IPS-18c (cell line): ENCODE results near the gene DHODH.
"Not testable (repeated sequence)": the region's sequence is repeated elsewhere in the genome, so short reads cannot be mapped to it uniquely, and the experiment has no call there.

Experiments used
- H3K4me3 ChIP-seq: 2 replicates; pipeline ENCODE4 v1.7.0; 2013; ENCODE audit warnings: low read depth, mild to moderate bottlenecking, low read length, moderate library complexity; ENCODE audit not compliant: insufficient read depth
- H3K9me3 ChIP-seq: one replicate; pipeline ENCODE4 v1.6.1; 2013; ENCODE audit warnings: mild to moderate bottlenecking, low read length, moderate library complexity; ENCODE audit not compliant: control insufficient read depth, insufficient read depth

DHODH gene

DNA sequence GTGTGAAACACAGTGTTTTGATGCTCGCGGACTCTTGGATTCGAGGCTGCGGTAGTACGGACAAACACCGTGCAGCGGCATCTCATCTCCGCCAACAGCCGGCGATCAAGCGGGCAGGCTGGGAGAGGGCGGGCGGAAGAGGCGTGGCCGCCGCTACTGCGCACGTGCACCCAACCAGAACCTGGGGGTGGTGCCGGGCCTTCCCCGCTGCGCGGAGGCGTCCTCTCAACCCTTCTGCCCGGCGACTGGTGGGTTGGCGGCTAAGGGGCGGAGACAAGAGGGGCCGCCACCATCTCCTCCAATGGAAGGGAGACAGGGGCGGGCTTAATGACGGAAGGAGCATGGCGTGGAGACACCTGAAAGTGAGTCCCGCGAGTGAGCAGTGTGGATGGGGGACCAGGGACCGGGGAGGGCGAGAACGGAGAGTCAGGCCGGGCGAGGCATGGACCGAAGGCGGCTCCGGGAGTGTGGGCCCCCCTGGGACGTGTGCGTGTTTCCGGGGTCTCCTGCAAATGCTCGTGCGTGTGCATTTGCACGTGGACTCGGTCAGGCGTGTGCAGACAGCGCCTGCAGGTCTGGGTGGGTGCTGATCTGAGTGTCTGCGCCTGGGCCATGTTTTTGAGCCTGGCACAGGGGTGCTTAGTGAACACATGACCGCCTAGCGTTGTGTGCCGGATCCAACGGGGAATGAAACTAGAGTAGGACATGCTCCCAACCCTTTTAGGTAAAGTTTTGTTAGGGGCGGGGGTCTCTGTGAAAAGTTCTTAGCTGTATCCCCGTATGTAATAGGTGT lies at the start of gene DHODH:
DHODH (plus strand) TSS at position 321 of the 793 bp plus-strand sequence; CDS start at position 342, 21 bp downstream.
- no peaks in the 10 kb centered on the region for H3K9me3 ChIP-seq
- H3K4me3 ChIP-seq, result peak within 1 kb of the TSS; percentile 97

DNA sequence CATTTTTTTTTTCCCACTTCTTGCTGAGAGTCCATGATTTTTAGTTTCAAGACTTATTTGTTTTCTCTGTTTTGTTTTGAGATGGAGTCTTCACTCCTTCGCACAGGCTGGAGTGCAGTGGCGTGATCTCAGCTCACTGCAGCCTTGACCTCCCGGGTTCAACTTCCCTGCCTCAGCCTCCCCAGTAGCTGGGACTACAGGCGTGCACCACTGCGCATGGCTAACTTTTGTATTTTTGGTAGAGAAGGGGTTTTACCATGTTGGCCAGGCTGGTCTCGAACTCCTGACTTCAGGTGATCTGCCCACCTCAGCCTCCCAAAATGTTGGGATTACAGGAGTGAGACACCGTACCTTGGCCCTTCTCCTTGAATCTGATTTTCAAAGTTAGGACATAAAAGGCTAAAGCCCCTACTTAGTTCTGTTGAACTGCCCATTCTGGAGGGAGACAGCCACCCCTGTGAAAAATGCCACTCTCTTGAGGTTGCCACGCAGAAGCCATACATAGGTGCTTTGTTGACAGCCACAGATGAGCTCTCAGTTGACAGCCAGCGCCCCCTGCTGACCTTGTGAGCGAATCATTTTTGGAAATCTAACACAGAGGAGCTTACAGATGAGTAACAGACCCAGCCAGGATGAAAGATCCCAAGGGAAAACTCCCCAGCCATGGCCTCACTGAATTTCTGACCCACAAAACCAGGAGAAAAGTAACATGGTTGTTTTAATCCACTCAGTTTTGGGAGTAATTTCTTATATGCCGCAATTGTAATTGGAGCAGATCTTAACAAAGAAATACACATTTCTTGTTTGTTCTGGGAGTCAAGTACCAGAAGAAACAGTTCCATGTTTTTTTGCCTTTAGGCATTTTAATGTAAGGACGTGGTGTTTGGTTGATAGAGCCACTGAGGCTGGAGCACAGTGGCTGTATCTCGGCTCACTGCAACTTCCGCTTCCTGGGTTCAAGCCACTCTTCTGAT lies 47.2 kb upstream of the DHODH start:
- Histone ChIP-seq H3K9me3 (no peaks in the 10 kb centered on the region), H3K4me3 (no peak overlapping the region)

DNA sequence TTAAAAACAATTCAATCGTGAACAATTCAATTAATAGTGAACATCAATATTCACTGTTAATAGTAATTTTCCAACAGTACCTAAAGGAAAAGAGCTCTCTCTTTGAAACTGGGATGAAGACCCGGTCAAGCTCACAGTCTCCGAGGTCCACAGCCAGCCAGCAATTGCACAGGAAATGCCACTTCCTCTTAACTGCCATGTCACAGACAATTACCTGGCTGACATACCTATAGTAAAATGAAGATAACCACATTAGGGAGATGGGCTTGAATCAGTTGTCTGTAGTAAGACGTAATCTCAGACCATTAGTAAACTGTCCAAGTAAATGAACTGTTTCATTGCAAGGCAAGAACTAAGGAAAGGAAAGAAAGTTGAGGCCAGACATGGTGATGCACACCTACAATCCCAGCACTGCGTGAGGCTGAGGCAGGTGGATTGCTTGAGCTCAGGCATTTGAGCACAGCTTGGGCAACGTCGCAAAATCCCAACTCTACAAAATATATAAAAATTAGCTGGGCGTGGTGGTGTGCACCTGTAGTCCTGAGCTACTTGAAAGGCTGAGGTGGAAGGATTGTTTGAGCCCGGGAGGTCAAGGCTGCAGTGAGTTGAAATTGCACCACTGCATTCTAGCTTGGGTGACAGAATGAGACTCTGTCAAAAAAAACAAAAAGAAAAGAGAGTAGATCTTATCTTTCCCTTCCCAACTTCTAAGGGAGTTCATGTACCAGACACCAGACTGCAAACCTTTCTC lies 45.2 kb upstream of the DHODH start:
- Histone ChIP-seq H3K9me3 (no peaks in the 10 kb centered on the region), H3K4me3 (no peak overlapping the region)

DNA sequence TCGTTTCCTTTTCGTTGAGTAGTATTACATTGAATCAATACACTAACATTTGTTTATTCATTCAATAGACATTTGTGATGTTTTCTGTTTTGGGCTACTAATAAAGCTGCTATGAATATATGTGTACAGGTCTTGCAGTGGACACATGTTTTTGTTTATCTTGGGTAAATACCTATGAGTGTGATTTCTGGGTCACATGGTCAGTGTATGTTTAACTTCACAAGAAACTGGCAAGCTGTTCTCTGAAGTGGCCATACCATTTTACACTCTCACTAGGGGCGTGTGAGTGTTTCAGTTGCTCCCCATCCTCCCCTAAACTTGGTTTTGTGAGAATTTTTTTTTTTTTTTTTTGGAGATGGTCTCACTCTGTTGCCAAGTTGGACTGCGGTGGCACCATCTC lies 43.3 kb upstream of the DHODH start:
- Histone ChIP-seq H3K4me3 (no peak overlapping the region), H3K9me3 (no peaks in the 10 kb centered on the region)

DNA sequence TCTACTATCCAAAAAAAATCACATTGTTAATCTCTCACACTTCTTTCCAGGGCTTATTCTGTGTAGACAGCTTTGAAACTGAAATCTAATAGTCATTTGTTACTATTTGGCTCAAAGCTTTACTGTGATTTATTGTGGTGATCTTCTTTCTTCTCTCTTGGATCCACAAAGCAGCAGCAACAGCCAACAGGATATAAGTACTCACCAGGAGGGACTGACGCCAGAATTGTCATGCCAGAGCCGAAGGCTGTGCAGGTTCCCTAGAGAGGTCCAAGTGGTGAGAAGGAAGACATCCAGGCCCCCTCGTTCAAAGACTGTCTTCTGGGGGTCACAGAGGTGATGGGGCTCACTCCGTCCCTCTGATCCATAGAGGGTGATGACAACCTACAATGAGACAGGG lies 41.6 kb upstream of the DHODH start:
- H3K4me3 ChIP-seq, result no peak overlapping the region
- no peaks in the 10 kb centered on the region for H3K9me3 ChIP-seq

DNA sequence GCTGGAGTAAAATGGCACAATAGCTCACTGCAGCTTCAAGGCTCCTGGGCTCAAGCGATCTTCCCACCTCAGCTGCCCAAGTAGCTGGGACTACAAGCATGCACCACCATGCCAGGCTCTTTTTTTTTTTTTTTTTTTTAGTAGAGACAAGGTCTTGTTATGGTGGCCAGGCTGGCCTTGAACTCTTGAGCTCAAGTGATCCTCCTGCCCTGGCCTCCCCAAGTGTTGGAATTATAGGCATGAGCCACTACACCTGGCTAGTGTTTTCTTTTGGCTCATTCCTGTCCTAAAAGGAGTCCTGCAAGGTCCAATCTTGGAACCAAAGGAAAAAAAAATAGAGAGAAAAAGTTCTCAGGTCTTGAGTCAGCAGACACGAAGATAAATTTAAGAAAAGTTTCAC lies 39.2 kb upstream of the DHODH start:
- H3K4me3 ChIP-seq, result no peak overlapping the region
- H3K9me3 ChIP-seq, result no peaks in the 10 kb centered on the region

DNA sequence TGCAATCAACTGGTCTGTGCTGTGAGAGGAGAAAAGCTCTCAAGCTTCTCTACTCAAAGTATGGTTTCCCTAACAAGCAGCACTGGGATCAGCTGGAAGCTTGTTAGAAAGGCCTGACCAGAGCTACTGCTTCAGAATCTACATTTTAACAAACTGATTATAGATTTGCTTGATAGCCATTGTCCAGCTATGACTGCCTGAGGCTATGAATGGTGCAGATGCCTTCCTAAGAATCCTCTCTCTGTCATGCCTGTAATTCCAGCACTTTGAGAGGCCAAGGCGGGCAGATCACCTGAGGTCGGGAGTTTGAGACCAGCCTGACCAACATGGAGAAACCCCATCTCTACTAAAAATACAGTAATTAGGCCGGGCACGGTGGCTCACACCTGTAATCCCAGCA lies 37.0 kb upstream of the DHODH start:
- Histone ChIP-seq H3K9me3 (no peaks in the 10 kb centered on the region), H3K4me3 (no peak overlapping the region)

DNA sequence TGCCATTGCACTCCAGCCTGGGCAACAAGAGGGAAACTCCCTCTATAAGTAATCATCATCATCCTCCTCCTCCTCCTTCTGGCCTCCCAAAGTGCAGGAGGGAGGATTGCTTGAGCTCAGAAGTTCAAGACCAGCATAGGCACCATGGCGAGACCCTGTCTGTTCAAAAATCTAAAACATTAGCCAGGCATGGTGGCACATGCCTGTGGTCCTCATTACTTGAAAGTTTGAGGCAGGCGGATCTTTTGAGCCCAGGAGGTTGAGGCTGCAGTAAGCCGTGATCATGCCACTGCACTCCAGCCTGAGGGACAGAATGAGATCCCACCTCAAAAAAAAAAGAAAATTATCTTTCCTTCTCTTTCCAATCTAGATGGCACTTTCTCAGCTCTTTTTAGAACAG lies 36.2 kb upstream of the DHODH start:
- H3K4me3 ChIP-seq, result no peak overlapping the region
- H3K9me3 ChIP-seq, result no peaks in the 10 kb centered on the region

DNA sequence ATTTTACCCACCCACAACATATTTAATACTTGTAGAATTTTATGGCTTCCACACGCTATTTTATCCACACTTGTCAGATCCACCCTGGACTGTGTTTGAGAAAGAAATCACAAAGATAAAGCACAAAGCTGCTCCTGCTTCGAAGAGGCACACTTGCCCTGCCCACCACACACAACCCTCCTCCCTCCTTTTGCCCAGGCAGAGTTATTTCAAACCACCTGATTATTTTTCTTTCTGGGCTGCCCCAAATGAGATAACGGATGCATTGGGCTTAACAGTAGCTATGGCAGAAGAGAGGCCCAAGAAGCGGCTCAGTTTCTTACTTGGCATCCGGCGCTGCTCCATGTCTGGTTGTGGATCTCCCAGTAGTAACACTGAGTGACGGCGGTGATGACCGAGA lies 35.5 kb upstream of the DHODH start:
- H3K9me3 ChIP-seq, result no peaks in the 10 kb centered on the region
- H3K4me3 ChIP-seq, result no peak overlapping the region

DNA sequence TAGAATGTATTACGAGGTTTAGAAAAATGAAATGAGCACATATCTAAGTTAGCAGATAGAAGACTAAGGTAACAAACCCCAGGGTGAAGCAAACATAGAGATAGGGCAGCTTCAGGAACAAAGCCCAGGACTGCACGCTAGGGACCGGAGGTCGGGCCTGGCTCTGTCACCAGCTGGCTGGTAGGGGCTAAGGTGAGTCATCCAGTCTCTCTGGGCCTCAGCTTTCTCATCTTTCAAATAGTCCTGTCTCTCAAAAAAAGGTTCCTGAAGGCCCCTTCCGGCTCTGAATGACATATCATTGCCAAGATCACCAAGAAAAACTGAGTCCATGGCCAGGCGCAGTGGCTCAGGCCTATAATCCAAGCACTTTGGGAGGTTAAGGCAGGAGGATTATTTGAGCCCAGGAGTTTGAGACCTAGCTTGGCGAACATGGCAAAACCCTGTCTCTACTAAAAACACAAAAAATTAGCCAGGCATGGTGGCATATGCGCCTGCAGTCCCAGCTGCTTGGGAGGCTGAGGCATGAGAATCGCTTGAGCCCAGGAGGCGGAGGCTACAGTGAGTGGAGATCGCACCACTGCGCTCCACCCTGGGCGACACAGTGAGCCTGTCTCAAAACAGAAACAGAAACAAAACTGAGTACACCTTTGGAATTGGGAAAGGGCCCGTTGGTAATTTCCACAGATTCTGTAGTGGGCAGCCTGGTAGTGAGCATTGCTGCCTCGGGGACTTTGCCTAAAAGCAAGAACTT lies 34.3 kb upstream of the DHODH start:
- no peaks in the 10 kb centered on the region for H3K9me3 ChIP-seq
- no peak overlapping the region for H3K4me3 ChIP-seq

DNA sequence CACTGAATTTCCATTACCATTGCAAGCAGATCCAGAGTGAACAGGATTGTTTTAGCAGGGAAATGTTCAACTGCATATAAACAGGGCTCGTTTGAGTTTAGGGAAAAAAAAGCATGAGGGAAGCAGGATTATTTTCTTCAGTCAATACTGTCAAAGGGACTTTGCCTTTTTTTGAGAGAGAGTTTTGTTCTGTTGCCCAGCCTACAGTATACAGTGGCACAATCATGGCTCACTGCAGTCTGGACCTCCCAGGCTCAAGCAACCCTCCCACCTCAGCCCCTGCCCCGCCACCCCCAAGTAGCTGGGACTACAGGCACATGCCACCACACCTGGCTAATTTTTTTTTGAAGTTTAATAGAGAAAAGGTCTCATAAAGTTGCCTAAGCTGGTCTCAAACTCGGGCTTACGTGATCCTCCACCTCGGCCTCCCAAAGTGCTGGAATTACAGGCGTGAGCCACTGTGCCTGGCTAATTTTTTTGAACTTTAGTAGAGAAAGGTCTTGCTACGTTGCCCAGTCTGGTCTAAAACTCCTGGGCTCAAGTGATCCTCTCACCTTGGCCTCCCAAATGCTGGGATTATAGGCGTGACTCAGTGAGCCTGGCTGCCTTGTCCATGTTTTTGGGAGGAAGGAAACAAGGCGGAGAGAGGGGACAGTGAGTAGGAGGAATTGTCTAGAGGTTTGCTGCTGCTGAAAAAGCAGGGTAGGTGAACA lies 23.1 kb upstream of the DHODH start:
- Histone ChIP-seq H3K4me3 (no peak overlapping the region), H3K9me3 (no peaks in the 10 kb centered on the region)

DNA sequence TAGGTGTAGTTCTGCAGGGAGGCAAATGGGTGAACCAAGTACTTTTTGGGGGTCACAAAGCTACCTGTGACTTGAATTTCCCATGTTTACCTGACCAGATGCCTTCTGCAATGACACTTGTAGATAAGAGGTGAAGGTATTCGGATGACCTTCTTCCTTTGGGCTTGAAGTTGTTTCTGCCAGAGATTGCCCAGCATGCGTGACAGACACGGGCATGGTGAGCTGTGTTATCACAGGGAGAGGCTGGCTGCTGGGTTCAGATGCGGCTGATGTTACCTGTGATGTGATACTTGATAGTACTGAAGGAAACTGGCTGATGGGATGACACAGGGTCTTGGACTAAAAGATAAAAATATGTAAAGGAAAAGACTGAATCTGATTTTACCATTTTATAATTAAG lies 22.4 kb upstream of the DHODH start:
- H3K9me3 ChIP-seq, result no peaks in the 10 kb centered on the region
- H3K4me3 ChIP-seq, result no peak overlapping the region

DNA sequence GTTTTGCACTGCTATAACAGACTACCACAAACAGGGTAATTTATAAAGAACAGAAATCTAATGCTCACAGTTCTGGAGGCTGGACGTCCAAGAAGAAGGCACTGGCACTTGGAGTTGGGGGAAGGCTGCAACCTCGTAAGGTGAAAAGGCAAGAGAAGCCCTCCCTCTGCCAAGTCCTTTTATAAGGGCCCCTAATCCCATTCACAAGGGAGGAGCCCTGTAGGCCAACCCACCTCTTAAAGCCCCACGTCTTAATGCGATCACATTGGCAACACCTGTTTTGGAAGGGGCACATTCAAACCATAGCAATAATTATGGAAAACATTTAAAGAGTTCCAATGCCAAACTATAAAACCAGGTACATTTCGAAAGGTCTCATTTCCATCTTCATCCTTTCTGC lies 13.5 kb upstream of the DHODH start:
- H3K4me3 ChIP-seq, result no peak overlapping the region

DNA sequence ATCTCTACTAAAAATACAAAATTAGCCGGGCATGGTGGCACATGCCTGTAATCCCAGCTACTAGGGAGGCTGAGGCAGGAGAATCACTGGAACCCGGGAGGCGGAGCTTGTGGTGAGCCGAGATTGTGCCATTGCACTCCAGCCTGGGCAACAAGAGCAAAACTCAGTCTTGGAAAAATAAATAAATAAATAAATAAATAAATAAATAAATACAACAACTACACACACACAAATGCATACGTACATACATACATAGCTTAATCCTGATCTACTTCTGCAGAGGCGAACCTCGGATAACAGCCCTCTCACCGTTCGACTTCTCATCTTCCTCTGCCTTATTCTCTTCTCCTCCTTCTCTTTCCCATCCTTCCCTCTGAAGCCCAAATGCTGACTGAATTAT lies 11.0 kb upstream of the DHODH start:
- H3K4me3 ChIP-seq, H3K9me3 ChIP-seq: not testable (repeated sequence)

More for the DNA sequence above, 13.5 kb upstream of the DHODH start:
- no peaks in the 10 kb centered on the region for H3K9me3 ChIP-seq

DNA sequence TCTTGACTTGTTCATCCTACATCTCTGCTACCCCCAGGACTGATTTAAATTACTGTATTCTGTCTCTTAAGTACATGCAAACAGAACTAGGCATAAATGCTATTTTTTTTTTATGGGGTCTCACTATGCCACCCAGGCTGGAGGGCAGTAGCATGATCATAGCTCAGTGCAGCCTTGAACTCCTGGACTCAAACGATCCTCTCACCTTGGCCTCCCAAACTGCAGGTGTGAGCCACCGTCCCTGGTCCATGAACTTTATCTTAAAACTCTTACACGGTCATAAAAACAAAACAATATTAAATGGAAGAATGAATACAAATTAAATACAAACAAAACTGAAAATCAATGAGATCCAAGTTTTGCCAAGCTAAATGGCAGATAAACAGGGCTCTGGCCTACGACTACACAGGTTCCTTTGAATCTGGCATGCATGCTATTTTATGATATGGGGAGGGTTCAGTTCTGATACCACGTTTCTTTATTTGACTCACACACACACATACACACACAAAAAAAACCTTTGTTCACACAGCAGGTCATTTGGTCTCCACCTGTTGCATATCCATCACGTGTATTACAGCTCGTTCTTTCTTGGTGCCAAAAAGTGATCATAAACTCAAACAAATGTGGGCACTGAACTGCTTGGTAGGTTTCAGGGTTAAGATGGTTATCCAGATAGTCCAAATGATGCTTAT lies 7.2 kb upstream of the DHODH start:
- Histone ChIP-seq H3K9me3 (no peaks in the 10 kb centered on the region), H3K4me3 (no peak overlapping the region)

DNA sequence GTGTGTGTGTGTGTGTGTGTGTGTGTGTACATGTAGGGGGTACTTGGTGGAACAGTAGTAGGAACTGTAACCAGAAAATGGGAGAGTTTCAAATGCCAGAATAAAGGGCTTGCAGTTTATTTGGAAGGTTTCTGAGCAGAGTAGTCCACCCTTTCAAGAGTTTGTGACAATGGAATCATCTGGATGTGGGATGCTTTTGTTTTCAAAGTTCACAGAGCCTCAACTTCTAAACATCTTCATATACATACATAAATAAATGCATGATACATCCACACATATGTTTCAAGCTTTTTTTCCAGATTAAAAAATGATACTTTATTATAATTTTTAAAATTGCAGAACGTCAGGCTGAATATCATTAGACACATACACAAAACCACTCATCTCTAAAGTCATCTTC lies 5.9 kb upstream of the DHODH start:
- Histone ChIP-seq H3K4me3 (no peak overlapping the region), H3K9me3 (no peaks in the 10 kb centered on the region)
